B cell (primary cell): ENCODE measurements around the gene CLCN7. TPM values are rescaled to one million over a fixed set of nuclear protein-coding genes. Genes with fewer than 3 reads are reported as not detected.

Experiments used
- ATAC-seq: fragments of 200-7000 bp; cut with Tn5 transposase; one replicate; pipeline ENCODE4 v1.10.0; 2021; ENCODE audit warnings: low read depth, mild to moderate bottlenecking, moderate number of reproducible peaks, moderate library complexity
- CTCF ChIA-PET: fragments of 350-600 bp; sonication (Branson Sonifier 250); formaldehyde crosslinking; loops from one replicate; lab custom pipeline; 2021; ENCODE audit warnings: antibody characterized with exemption, inconsistent platforms; lab: Charles Lee
- POLR2A ChIA-PET: fragments of 350-600 bp; sonication (Branson Sonifier 250); formaldehyde crosslinking; loops from one replicate; lab custom pipeline; 2021; ENCODE audit warnings: antibody characterized with exemption; lab: Charles Lee
- DNase-seq: peaks from one replicate; pipeline ENCODE4 v3.0.0; 2013
- H2AFZ ChIP-seq: 2 replicates; pipeline ENCODE4 v1.6.1; 2012; ENCODE audit warnings: mild to moderate bottlenecking, low read depth, low read length; ENCODE audit not compliant: insufficient read depth, poor library complexity, severe bottlenecking
- H3K27ac ChIP-seq, 2 donors: 1 replicate in 1 of 2; 2 replicates in 1 of 2; pipeline ENCODE4 v1.5.1; 2012 to 2013; ENCODE audit warnings: low read length in 2 of 2, mild to moderate bottlenecking in 2 of 2, moderate library complexity in 1 of 2
- H3K27me3 ChIP-seq, 4 experiments: fragments of 200-600 bp in 1 of 4; sonication (generic) in 1 of 4; replicated peaks in 1 of 4; 1 replicate in 2 of 4; 2 replicates in 2 of 4; pipeline versions ENCODE4 v1.6.1 to v1.7.0; 2013 to 2016; ENCODE audit warnings: low read length in 3 of 4, mild to moderate bottlenecking in 2 of 4, mixed read lengths in 1 of 4, moderate library complexity in 1 of 4; ENCODE audit not compliant: insufficient read depth in 4 of 4, control insufficient read depth in 3 of 4; ENCODE audit errors: control extremely low read depth in 1 of 4
- H3K36me3 ChIP-seq, 2 experiments: replicated peaks in 1 of 2; 1 replicate in 1 of 2; 2 replicates in 1 of 2; pipeline versions ENCODE4 v1.6.1 to v1.7.1; 2013; ENCODE audit warnings: low read length in 1 of 2; ENCODE audit not compliant: insufficient read depth in 2 of 2, control insufficient read depth in 1 of 2; ENCODE audit errors: control extremely low read depth in 1 of 2, extremely low read depth in 1 of 2
- H3K4me1 ChIP-seq, 2 donors: fragments of 200-600 bp in 1 of 2; sonication (generic) in 1 of 2; 1 replicate in 1 of 2; 2 replicates in 1 of 2; pipeline versions ENCODE4 v1.5.1 to v1.6.1; 2013 to 2017; ENCODE audit warnings: low read length in 2 of 2; ENCODE audit not compliant: control insufficient read depth in 2 of 2, insufficient read depth in 2 of 2
- H3K4me2 ChIP-seq: replicated peaks from 2 replicates; pipeline ENCODE3; 2012; ENCODE audit warnings: mild to moderate bottlenecking, low read depth, low read length; ENCODE audit not compliant: poor library complexity, severe bottlenecking
- H3K4me3 ChIP-seq, 5 experiments: fragments of 200-600 bp in 1 of 5; sonication (generic) in 1 of 5; 1 replicate in 3 of 5; 2 replicates in 2 of 5; pipeline versions ENCODE4 v1.5.1 to v1.7.0; 2011 to 2016; ENCODE audit warnings: low read length in 4 of 5, mild to moderate bottlenecking in 4 of 5, low read depth in 2 of 5, control low read depth in 1 of 5, moderate library complexity in 1 of 5; ENCODE audit not compliant: insufficient read depth in 1 of 5; ENCODE audit errors: control extremely low read depth in 1 of 5, extremely low read depth in 1 of 5
- H3K79me2 ChIP-seq: fragments of 200-600 bp; sonication (generic); one replicate; pipeline ENCODE4 v1.6.0; 2016; ENCODE audit warnings: low read length; ENCODE audit not compliant: control insufficient read depth, insufficient read depth
- H3K9ac ChIP-seq: fragments of 200-600 bp; sonication (generic); 2 replicates; pipeline ENCODE4 v1.6.1; 2017; ENCODE audit warnings: mild to moderate bottlenecking, low read length, moderate library complexity
- H3K9me3 ChIP-seq, 3 donors: one replicate each; pipeline versions ENCODE4 v1.6.1 to v1.7.1; 2013; ENCODE audit warnings: low read length in 2 of 3; ENCODE audit not compliant: control insufficient read depth in 2 of 3, insufficient read depth in 1 of 3; ENCODE audit errors: control extremely low read depth in 1 of 3
- H4K20me1 ChIP-seq: 2 replicates; pipeline ENCODE4 v1.6.0; 2012; ENCODE audit warnings: mild to moderate bottlenecking, low read length; ENCODE audit not compliant: insufficient read depth, control insufficient read depth, poor library complexity, severe bottlenecking
- H3K27ac Mint-ChIP-seq: one replicate; pipeline ENCODE4 v1.8.0; 2021; ENCODE audit warnings: mixed read lengths
- H3K27me3 Mint-ChIP-seq: one replicate; pipeline ENCODE4 v1.8.0; 2021; ENCODE audit warnings: mixed read lengths
- H3K4me1 Mint-ChIP-seq: one replicate; pipeline ENCODE4 v1.8.0; 2021; ENCODE audit warnings: mixed read lengths
- H3K4me3 Mint-ChIP-seq: one replicate; pipeline ENCODE4 v1.8.0; 2021; ENCODE audit warnings: mixed read lengths
- H3K9me3 Mint-ChIP-seq: one replicate; pipeline ENCODE4 v1.8.0; 2022; ENCODE audit warnings: mixed read lengths; ENCODE audit not compliant: insufficient read depth
- EZH2 ChIP-seq: IDR thresholded peaks from 2 replicates; pipeline ENCODE4 v1.6.1; 2012; ENCODE audit warnings: borderline replicate concordance, low read depth, mild to moderate bottlenecking, moderate library complexity, low read length; ENCODE audit not compliant: insufficient read depth, poor library complexity, severe bottlenecking
- WGBS: methylation state at CpG from one replicate; pipeline ENCODE4 v1.1.5; 2013; ENCODE audit warnings: missing lambda C conversion rate; ENCODE audit not compliant: insufficient coverage; 5-methylcytosine and 5-hydroxymethylcytosine counted together
- intact Hi-C: fragments of 100-400 bp; cut with micrococcal nuclease; formaldehyde crosslinking; loops from one replicate; pipeline ENCODE4 v1.10.0; 2022
- polyA plus RNA-seq: library from polyadenylated mRNA; depleted of rRNA; stranded (reverse); fragments of >200 nt; gene quantifications from 2 replicates; pipeline ENCODE4 v1.2.3, GENCODE V29; 2012
- total RNA-seq, 2 donors: library from RNA; stranded (reverse); fragments of 120-200 nt in 1 of 2; gene quantifications; 1 replicate in 1 of 2; 2 replicates in 1 of 2; pipeline versions ENCODE4 v1.2.3 to v1.2.4, GENCODE V29; 2013 to 2022
- TF ChIP-seq, protein P1 (sequence below): fragments of 200-600 bp; IDR thresholded peaks from one replicate; pipeline ENCODE4 v1.8.0; 2022; ENCODE audit warnings: antibody characterized with exemption, mild to moderate bottlenecking

Gene CLCN7
- total and polyA plus RNA-seq, 2 donors (not counting 1 experiment from before 2014, with no cell fraction given), result 215 to 274 TPM

GRCh38 chr16:1425616-1426370 lies 49.0 kb downstream of the CLCN7 start:
- ChIA-PET CTCF (no interaction called here), POLR2A (no interaction called here)
- Histone ChIP-seq H3K9me3 (no peaks in the 10 kb centered on the region), H3K79me2 (peaks cover 6% of the 10 kb centered on the region), H2AFZ (no peak overlapping the region), H3K27ac (no peak overlapping the region), H4K20me1 (no peaks in the 10 kb centered on the region), H3K4me3 (no peak overlapping the region), H3K4me1 (peaks cover 6 to 29% of the 10 kb centered on the region in 2 donors), H3K9ac (no peak overlapping the region), H3K36me3 (no peaks in the 10 kb centered on the region), H3K27me3 (no peaks in the 10 kb centered on the region), H3K4me2 (no peak overlapping the region)
- no peak for DNase-seq
- H3K27me3 Mint-ChIP-seq, result no peaks in the 10 kb centered on the region
- intact Hi-C loops, result no loop called here
- no peaks in the 10 kb centered on the region for H3K9me3 Mint-ChIP-seq
- no peak overlapping the region for H3K4me3 Mint-ChIP-seq
- TF ChIP-seq EZH2, result no peak
- TF ChIP-seq, protein P1, sequence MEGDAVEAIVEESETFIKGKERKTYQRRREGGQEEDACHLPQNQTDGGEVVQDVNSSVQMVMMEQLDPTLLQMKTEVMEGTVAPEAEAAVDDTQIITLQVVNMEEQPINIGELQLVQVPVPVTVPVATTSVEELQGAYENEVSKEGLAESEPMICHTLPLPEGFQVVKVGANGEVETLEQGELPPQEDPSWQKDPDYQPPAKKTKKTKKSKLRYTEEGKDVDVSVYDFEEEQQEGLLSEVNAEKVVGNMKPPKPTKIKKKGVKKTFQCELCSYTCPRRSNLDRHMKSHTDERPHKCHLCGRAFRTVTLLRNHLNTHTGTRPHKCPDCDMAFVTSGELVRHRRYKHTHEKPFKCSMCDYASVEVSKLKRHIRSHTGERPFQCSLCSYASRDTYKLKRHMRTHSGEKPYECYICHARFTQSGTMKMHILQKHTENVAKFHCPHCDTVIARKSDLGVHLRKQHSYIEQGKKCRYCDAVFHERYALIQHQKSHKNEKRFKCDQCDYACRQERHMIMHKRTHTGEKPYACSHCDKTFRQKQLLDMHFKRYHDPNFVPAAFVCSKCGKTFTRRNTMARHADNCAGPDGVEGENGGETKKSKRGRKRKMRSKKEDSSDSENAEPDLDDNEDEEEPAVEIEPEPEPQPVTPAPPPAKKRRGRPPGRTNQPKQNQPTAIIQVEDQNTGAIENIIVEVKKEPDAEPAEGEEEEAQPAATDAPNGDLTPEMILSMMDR, result no peak
- no peak for ATAC-seq
- H3K4me1 Mint-ChIP-seq, result peaks cover 9% of the 10 kb centered on the region
- WGBS, result 95% methylated on average over 16 of the region's 16 CpGs
- no peak overlapping the region for H3K27ac Mint-ChIP-seq

GRCh38 chr16:1424028-1424427 lies 50.8 kb downstream of the CLCN7 start:
- POLR2A ChIA-PET, result no interaction called here

More at GRCh38 chr16:1424028-1424427, 50.8 kb downstream of the CLCN7 start:
- Histone ChIP-seq H3K27me3 (no peaks in the 10 kb centered on the region), H3K36me3 (no peaks in the 10 kb centered on the region), H4K20me1 (peaks cover 8% of the 10 kb centered on the region), H3K4me3 (no peak overlapping the region), H3K4me1 (peaks cover 13 to 28% of the 10 kb centered on the region in 2 donors), H3K9ac (no peak overlapping the region), H3K9me3 (no peaks in the 10 kb centered on the region), H3K4me2 (no peak overlapping the region), H2AFZ (no peak overlapping the region), H3K79me2 (peaks cover 19% of the 10 kb centered on the region), H3K27ac (no peak overlapping the region)
- WGBS, result 92% methylated on average over 10 of the region's 12 CpGs
- TF ChIP-seq EZH2, result no peak
- TF ChIP-seq, protein P1, result no peak
- Mint-ChIP-seq H3K4me3 (no peak overlapping the region), H3K4me1 (peaks cover 19% of the 10 kb centered on the region), H3K27me3 (no peaks in the 10 kb centered on the region), H3K27ac (peak overlapping the region; percentile 61), H3K9me3 (no peaks in the 10 kb centered on the region)
- CTCF ChIA-PET, result interaction anchor here (0.7 kb wide), 1 partner anchor 290 kb away, joined by 3 read pairs; no protein-coding TSS in a partner anchor
- intact Hi-C loops, result no loop called here
- DNase-seq (no peak), ATAC-seq (no peak)
